ENCODE data around the gene FBRSL1. TPM values are rescaled to one million over a fixed set of nuclear protein-coding genes. Genes with fewer than 3 reads are reported as not detected.

The FBRSL1 gene
- total and polyA plus RNA-seq, 2 donors (not counting 1 experiment from before 2014, with no cell fraction given), result 62.6 to 112 TPM

- no peak for ATAC-seq (ENCODE audit: low read depth)
These were observed 65.1 kb downstream of the FBRSL1 start for GRCh38 chr12:132554845-132555630.

More at GRCh38 chr12:132554845-132555630, 65.1 kb downstream of the FBRSL1 start:
- Histone ChIP-seq H3K27ac (ENCODE audit: low read length in 2 of 2) (no peak overlapping the region), H3K36me3 (replicated peaks in 1 of 2; ENCODE audit: control extremely low read depth in 1 of 2, control insufficient read depth in 1 of 2, extremely low read depth in 1 of 2, insufficient read depth in 2 of 2, low read length in 1 of 2) (peaks cover 0 to 6% of the 10 kb centered on the region in 2 experiments), H3K9ac (ENCODE audit: low read length) (no peak overlapping the region), H3K4me3 (ENCODE audit: control extremely low read depth in 1 of 5, extremely low read depth in 1 of 5, insufficient read depth in 1 of 5, low read depth in 2 of 5, low read length in 4 of 5) (no peak overlapping the region), H3K4me1 (ENCODE audit: control insufficient read depth in 2 of 2, insufficient read depth in 2 of 2, low read length in 2 of 2) (peaks cover 16 to 20% of the 10 kb centered on the region in 2 donors), H2AFZ (ENCODE audit: insufficient read depth, low read depth, low read length, poor library complexity, severe bottlenecking) (no peak overlapping the region), H3K27me3 (replicated peaks in 1 of 4; ENCODE audit: control extremely low read depth in 1 of 4, control insufficient read depth in 3 of 4, insufficient read depth in 4 of 4, low read length in 3 of 4) (no peaks in the 10 kb centered on the region), H4K20me1 (ENCODE audit: control insufficient read depth, insufficient read depth, low read length, poor library complexity, severe bottlenecking) (peaks cover 24% of the 10 kb centered on the region), H3K9me3 (ENCODE audit: control extremely low read depth in 1 of 3, control insufficient read depth in 2 of 3, insufficient read depth in 1 of 3, low read length in 2 of 3) (peaks cover 0 to 7% (median 0%) of the 10 kb centered on the region in 3 donors), H3K79me2 (ENCODE audit: control insufficient read depth, insufficient read depth, low read length) (no peaks in the 10 kb centered on the region), H3K4me2 (replicated peaks; ENCODE audit: low read depth, low read length, poor library complexity, severe bottlenecking) (no peak overlapping the region)
- Mint-ChIP-seq H3K4me3 (no peak overlapping the region), H3K9me3 (ENCODE audit: insufficient read depth) (no peaks in the 10 kb centered on the region), H3K4me1 (peaks cover 18% of the 10 kb centered on the region), H3K27me3 (no peaks in the 10 kb centered on the region), H3K27ac (no peak overlapping the region)
- POLR2A ChIA-PET, result no interaction called here
- 96% methylated on average over 52 of the region's 53 CpGs for WGBS (ENCODE audit: insufficient coverage)
- intact Hi-C loops (cut with micrococcal nuclease), result no loop called here
- DNase-seq, result peak; percentile 48
- peak; percentile 18 for TF ChIP-seq CTCF (IDR thresholded peaks at IDR 0.05)
- TF ChIP-seq EZH2 (IDR thresholded peaks at IDR 0.05; ENCODE audit: borderline replicate concordance, insufficient read depth, low read depth, low read length, poor library complexity, severe bottlenecking), result no peak
- CTCF ChIA-PET, result interaction anchor here (1.0 to 1.6 kb wide), 2 partner anchors 11 to 140 kb away, joined by 3 to 7 read pairs; no protein-coding TSS in a partner anchor
